IMR-90 (cell line): Measurements from ENCODE around the gene ZNF618.

Source experiments
- POLR2A ChIP-seq: IDR thresholded peaks from 2 replicates; pipeline ENCODE4 v1.6.1; 2012; ENCODE audit warnings: mild to moderate bottlenecking, low read depth, low read length
- TF ChIP-seq, protein P1 (sequence below): fragments of 150-350 bp; IDR thresholded peaks from 2 replicates; pipeline ENCODE4 v1.6.1; 2017; ENCODE audit warnings: mild to moderate bottlenecking, antibody characterized with exemption, low read length, low read depth

GRCh38 chr9:114015607-114016006 is 139.5 kb downstream of the ZNF618 start:
- TF ChIP-seq, protein P1, sequence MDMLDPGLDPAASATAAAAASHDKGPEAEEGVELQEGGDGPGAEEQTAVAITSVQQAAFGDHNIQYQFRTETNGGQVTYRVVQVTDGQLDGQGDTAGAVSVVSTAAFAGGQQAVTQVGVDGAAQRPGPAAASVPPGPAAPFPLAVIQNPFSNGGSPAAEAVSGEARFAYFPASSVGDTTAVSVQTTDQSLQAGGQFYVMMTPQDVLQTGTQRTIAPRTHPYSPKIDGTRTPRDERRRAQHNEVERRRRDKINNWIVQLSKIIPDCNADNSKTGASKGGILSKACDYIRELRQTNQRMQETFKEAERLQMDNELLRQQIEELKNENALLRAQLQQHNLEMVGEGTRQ = no peak
- TF ChIP-seq POLR2A = no peak
